SU-DHL-6 (cell line): Measurements from ENCODE around the gene ITGB6.

ENCODE experiments used
- H2AFZ ChIP-seq: fragments of 200-600 bp; sonication (generic); 2 replicates; pipeline ENCODE4 v1.6.1; 2014; ENCODE audit warnings: low read depth, mild to moderate bottlenecking, moderate library complexity, mixed read lengths, antibody characterized with exemption, low read length; ENCODE audit not compliant: severe bottlenecking
- H3F3A ChIP-seq: fragments of 200-600 bp; shearing (Covaris generic); 2 replicates; pipeline ENCODE4 v1.6.0; 2016; ENCODE audit warnings: antibody characterized with exemption, mild to moderate bottlenecking; ENCODE audit not compliant: insufficient read depth
- H3K27ac ChIP-seq: fragments of 200-600 bp; sonication (generic); 2 replicates; pipeline ENCODE4 v1.5.1; 2016; ENCODE audit warnings: low read depth, mild to moderate bottlenecking, low read length, moderate library complexity, mixed read lengths
- H3K27me3 ChIP-seq: fragments of 200-600 bp; sonication (generic), shearing (Covaris generic); 2 replicates; pipeline ENCODE4 v1.6.0; 2014; ENCODE audit warnings: mild to moderate bottlenecking, low read length
- H3K36me3 ChIP-seq: fragments of 200-600 bp; sonication (generic); 2 replicates; pipeline ENCODE4 v1.6.1; 2014; ENCODE audit warnings: mild to moderate bottlenecking, low read length, mixed read lengths
- H3K4me2 ChIP-seq: fragments of 300-600, 200-600 bp; shearing (Covaris generic), sonication (generic); 2 replicates; pipeline ENCODE4 v1.6.0; 2014; ENCODE audit warnings: low read length, low read depth, mild to moderate bottlenecking; ENCODE audit not compliant: poor library complexity, severe bottlenecking
- H3K4me3 ChIP-seq: fragments of 200-600 bp; sonication (generic); 2 replicates; pipeline ENCODE4 v1.5.1; 2014; ENCODE audit warnings: antibody characterized with exemption, low read length, mild to moderate bottlenecking, mixed read lengths; ENCODE audit not compliant: insufficient read depth, poor library complexity, severe bottlenecking
- H3K79me2 ChIP-seq: fragments of 200-600 bp; sonication (generic); 2 replicates; pipeline ENCODE4 v1.6.1; 2014; ENCODE audit warnings: mild to moderate bottlenecking, low read length, moderate library complexity; ENCODE audit not compliant: insufficient read depth
- H3K9ac ChIP-seq: fragments of 200-600 bp; sonication (generic); 2 replicates; pipeline ENCODE4 v1.7.0; 2014; ENCODE audit warnings: mild to moderate bottlenecking, low read length
- H3K9me2 ChIP-seq: fragments of 200-600 bp; sonication (generic); replicated peaks from 2 replicates; pipeline ENCODE4 v1.6.1; 2014; ENCODE audit warnings: low read length; ENCODE audit not compliant: insufficient read depth
- H3K9me3 ChIP-seq: fragments of 200-600 bp; sonication (generic); 2 replicates; pipeline ENCODE4 v1.6.1; 2014; ENCODE audit warnings: low read length, mixed read lengths; ENCODE audit not compliant: insufficient read depth
- H4K20me1 ChIP-seq: fragments of 200-600 bp; sonication (generic); 2 replicates; pipeline ENCODE4 v1.6.1; 2014; ENCODE audit warnings: low read depth, mild to moderate bottlenecking, antibody characterized with exemption, low read length, moderate library complexity, mixed read lengths
- CTCF ChIP-seq: fragments of 200-600 bp; sonication (generic); IDR thresholded peaks from one replicate; pipeline ENCODE4 v1.5.1; 2017; ENCODE audit warnings: antibody characterized with exemption, mild to moderate bottlenecking, low read length, moderate library complexity; ENCODE audit not compliant: insufficient read depth, poor library complexity, severe bottlenecking
- EZH2phosphoT487 ChIP-seq: fragments of 200-600 bp; sonication (generic), shearing (Covaris generic); conservative IDR thresholded peaks from 2 replicates; pipeline ENCODE4 v1.6.1; 2018; ENCODE audit warnings: mild to moderate bottlenecking, antibody characterized with exemption, low read length, moderate library complexity, mixed read lengths

ITGB6 gene

GRCh38 chr2:160052531-160052930 lies 147.5 kb downstream of the ITGB6 start:
- H3K4me2 ChIP-seq: no peak overlapping the region
- H3K9me2 ChIP-seq: no peaks in the 10 kb centered on the region
- TF ChIP-seq CTCF (no peak), EZH2phosphoT487 (no peak)
- H3F3A ChIP-seq: no peaks in the 10 kb centered on the region
- no peaks in the 10 kb centered on the region for H3K79me2 ChIP-seq
- no peaks in the 10 kb centered on the region for H4K20me1 ChIP-seq
- no peak overlapping the region for H2AFZ ChIP-seq
- H3K27ac ChIP-seq: no peak overlapping the region
- no peaks in the 10 kb centered on the region for H3K9me3 ChIP-seq
- no peaks in the 10 kb centered on the region for H3K36me3 ChIP-seq
- no peak overlapping the region for H3K4me3 ChIP-seq
- H3K27me3 ChIP-seq: no peaks in the 10 kb centered on the region
- no peak overlapping the region for H3K9ac ChIP-seq

GRCh38 chr2:160051371-160051800 lies 148.7 kb downstream of the ITGB6 start:
- H3K9me2 ChIP-seq: no peaks in the 10 kb centered on the region
- H3K79me2 ChIP-seq: no peaks in the 10 kb centered on the region
- no peak overlapping the region for H3K9ac ChIP-seq
- TF ChIP-seq CTCF: no peak
- no peak for TF ChIP-seq EZH2phosphoT487
- H3F3A ChIP-seq: no peaks in the 10 kb centered on the region
- no peaks in the 10 kb centered on the region for H3K9me3 ChIP-seq
- H3K4me2 ChIP-seq: no peak overlapping the region
- H3K36me3 ChIP-seq: no peaks in the 10 kb centered on the region
- H3K27me3 ChIP-seq: no peaks in the 10 kb centered on the region
- H3K4me3 ChIP-seq: no peak overlapping the region
- no peak overlapping the region for H2AFZ ChIP-seq
- H4K20me1 ChIP-seq: no peaks in the 10 kb centered on the region
- H3K27ac ChIP-seq: no peak overlapping the region

- Histone ChIP-seq H3K9me2 (no peaks in the 10 kb centered on the region), H3K79me2 (no peaks in the 10 kb centered on the region), H3F3A (no peaks in the 10 kb centered on the region), H3K36me3 (no peaks in the 10 kb centered on the region), H3K9me3 (no peaks in the 10 kb centered on the region), H3K4me3 (no peak overlapping the region), H3K9ac (no peak overlapping the region), H3K4me2 (no peak overlapping the region), H3K27ac (no peak overlapping the region), H3K27me3 (no peaks in the 10 kb centered on the region), H2AFZ (no peak overlapping the region), H4K20me1 (no peaks in the 10 kb centered on the region)
- no peak for TF ChIP-seq CTCF
- TF ChIP-seq EZH2phosphoT487: no peak
Measured at GRCh38 chr2:160050147-160050546, 149.9 kb downstream of the ITGB6 start.
